Spleen (tissue), 11 donors: ENCODE data around the gene RPL13A. TPM values are rescaled to one million over a fixed set of nuclear protein-coding genes. Genes with fewer than 3 reads are reported as not detected.

Experiments used
- DNase-seq: peaks from one replicate; pipeline ENCODE4 v3.0.0-alpha.2; 2020
- H3K27ac ChIP-seq, 8 donors: fragments of 200-600 bp; sonication (generic) in 7 of 8; 1 replicate in 4 of 8; 2 replicates in 4 of 8; pipeline versions ENCODE4 v1.5.0 to v1.8.0; 2016 to 2021; ENCODE audit warnings: inconsistent platforms in 4 of 8, mild to moderate bottlenecking in 4 of 8, moderate library complexity in 1 of 8
- H3K27me3 ChIP-seq, 7 donors: fragments of 200-600 bp; sonication (generic) in 6 of 7; replicated peaks in 1 of 7; 1 replicate in 4 of 7; 2 replicates in 3 of 7; pipeline versions ENCODE4 v1.5.0 to v1.8.0; 2016 to 2021; ENCODE audit warnings: inconsistent platforms in 3 of 7, mild to moderate bottlenecking in 1 of 7
- H3K36me3 ChIP-seq, 6 donors: fragments of 200-600 bp; sonication (generic) in 5 of 6; 1 replicate in 4 of 6; 2 replicates in 2 of 6; pipeline versions ENCODE4 v1.5.0 to v1.8.0; 2016 to 2021; ENCODE audit warnings: inconsistent platforms in 2 of 6
- H3K4me1 ChIP-seq, 6 donors: fragments of 200-600 bp; sonication (generic) in 5 of 6; 1 replicate in 3 of 6; 2 replicates in 3 of 6; pipeline versions ENCODE4 v1.5.0 to v1.8.0; 2016 to 2021; ENCODE audit warnings: inconsistent platforms in 3 of 6
- H3K4me3 ChIP-seq, 8 donors: fragments of 200-600 bp; sonication (generic) in 7 of 8; 1 replicate in 4 of 8; 2 replicates in 4 of 8; pipeline versions ENCODE4 v1.5.0 to v1.8.0; 2016 to 2021; ENCODE audit warnings: inconsistent platforms in 4 of 8, mild to moderate bottlenecking in 4 of 8, moderate library complexity in 2 of 8
- H3K9me3 ChIP-seq, 8 donors: fragments of 200-600 bp; sonication (generic) in 7 of 8; 1 replicate in 4 of 8; 2 replicates in 4 of 8; pipeline versions ENCODE4 v1.5.0 to v1.8.0; 2016 to 2021; ENCODE audit warnings: inconsistent platforms in 4 of 8
- CTCF ChIP-seq, 11 experiments: fragments of 200-600 bp in 7 of 11; fragments of 450-650 bp in 4 of 11; sonication (generic) in 4 of 11; IDR thresholded peaks in 8 of 11; conservative IDR thresholded peaks in 3 of 11; 1 replicate in 7 of 11; 2 replicates in 4 of 11; pipeline versions ENCODE4 v1.4.0 to v1.8.0; 2016 to 2021; ENCODE audit warnings: antibody characterized with exemption in 11 of 11, inconsistent platforms in 4 of 11, mild to moderate bottlenecking in 1 of 11
- POLR2A ChIP-seq, 3 donors: fragments of 450-650 bp; IDR thresholded peaks; one replicate each; pipeline ENCODE4 v1.5.1; 2017; ENCODE audit warnings: antibody characterized with exemption in 3 of 3, mild to moderate bottlenecking in 1 of 3
- POLR2AphosphoS5 ChIP-seq, 3 donors: sonication (generic); formaldehyde crosslinking; IDR thresholded peaks; one replicate each; pipeline ENCODE4 v1.5.1; 2017; ENCODE audit warnings: antibody characterized with exemption in 3 of 3
- WGBS, 5 donors: extraction: QIAGEN DNeasy Blood & Tissue Kit in 3 of 5; methylation state at CpG; one replicate each; pipeline versions ENCODE4 v1.1.5 to v1.1.7; 2013 to 2018; 5-methylcytosine and 5-hydroxymethylcytosine counted together
- intact Hi-C: fragments of 100-400 bp; cut with DNase I; formaldehyde crosslinking; loops from one replicate; pipeline ENCODE4 v1.15.0; 2023; ENCODE audit warnings: low total_unique reads
- polyA plus RNA-seq, 3 donors: library from polyadenylated mRNA; stranded (reverse); fragments of 200-250 nt; gene quantifications; one replicate each; pipeline ENCODE4 v1.2.1, GENCODE V29; 2013
- total RNA-seq, 7 donors: library from RNA; depleted of rRNA in 3 of 7; stranded (reverse); fragments of >200 nt in 3 of 7; fragmentation: NEBNext Ultra II Directional in 4 of 7; extraction: Animal tissue kit (Norgen Biotek cat#: 25700) in 4 of 7; gene quantifications; one replicate each; pipeline versions ENCODE4 v1.1.0 to v1.2.1, GENCODE V29; 2016 to 2021
- donor health status: healthy with polysubstance abuse.
- donor health status: DM: no; HTN: no; CAD: no; lungs with moderate emphysema.
- donor health status: DM: no; HTN: no; CAD: no.
- donor health status: Bipolar disorder and iron deficiency.
- donor health status: healthy.
- donor health status: DM: no; HTN: no; CAD: no.
- donor health status: DM: yes; HTN: yes; CAD: no.

The RPL13A gene
- total and polyA plus RNA-seq, 10 donors: 2,521 to 7,408 (median 3,003) TPM

GRCh38 chr19:49528211-49528771 lies 40.9 kb downstream of the RPL13A start:
- intact Hi-C loops: no loop called here
- Histone ChIP-seq H3K4me1 (peaks cover 0 to 33% (median 28%) of the 10 kb centered on the region in 6 donors), H3K36me3 (peaks cover 0 to 81% (median 18%) of the 10 kb centered on the region in 6 donors), H3K27me3 (no peaks in the 10 kb centered on the region), H3K27ac (peak overlapping the region in 7 of 8 donors; percentile 9 to 77 (median 70)), H3K4me3 (peak overlapping the region; percentile 25 to 70 (median 35)), H3K9me3 (no peaks in the 10 kb centered on the region)
- TF ChIP-seq CTCF (IDR thresholded peaks at IDR 0.05 in 8 of 11, conservative IDR thresholded peaks at IDR 0.05 in 3 of 11) (no peak), POLR2A (IDR thresholded peaks at IDR 0.05) (no peak), POLR2AphosphoS5 (IDR thresholded peaks at IDR 0.05) (peak in 2 of 3 donors; percentile 21 to 25)
- peak; percentile 77 for DNase-seq
- 47 to 67% (median 56%) methylated on average over 25 of the region's 25 CpGs for WGBS, 5 donors

- Histone ChIP-seq H3K9me3 (no peaks in the 10 kb centered on the region), H3K27ac (no peak overlapping the region), H3K4me3 (no peak overlapping the region), H3K27me3 (no peaks in the 10 kb centered on the region), H3K4me1 (peaks cover 11 to 56% (median 50%) of the 10 kb centered on the region in 6 donors), H3K36me3 (peaks cover 0 to 56% (median 8%) of the 10 kb centered on the region in 6 donors)
- DNase-seq: no peak
- intact Hi-C loops: no loop called here
- WGBS, 5 donors: 90 to 96% (median 91%) methylated on average over 7 of the region's 7 CpGs
- TF ChIP-seq POLR2A (IDR thresholded peaks at IDR 0.05): no peak
- no peak for TF ChIP-seq CTCF (IDR thresholded peaks at IDR 0.05 in 8 of 11, conservative IDR thresholded peaks at IDR 0.05 in 3 of 11)
- no peak for TF ChIP-seq POLR2AphosphoS5 (IDR thresholded peaks at IDR 0.05)
Observed at GRCh38 chr19:49530708-49531107, 43.3 kb downstream of the RPL13A start.

GRCh38 chr19:49533551-49534488 lies 46.4 kb downstream of the RPL13A start:
- 1 to 4% (median 2%) methylated on average over 26 to 87 of the region's 87 CpGs for WGBS, 5 donors
- peak in 7 of 11 experiments; percentile 43 to 53 (median 43) for TF ChIP-seq CTCF (IDR thresholded peaks at IDR 0.05 in 8 of 11, conservative IDR thresholded peaks at IDR 0.05 in 3 of 11)
- peak in 2 of 3 donors; percentile 61 to 78 for TF ChIP-seq POLR2AphosphoS5 (IDR thresholded peaks at IDR 0.05)
- no peak for TF ChIP-seq POLR2A (IDR thresholded peaks at IDR 0.05)
- Histone ChIP-seq H3K9me3 (no peaks in the 10 kb centered on the region), H3K4me1 (peaks cover 13 to 57% (median 42%) of the 10 kb centered on the region in 6 donors), H3K36me3 (peaks cover 0 to 67% (median 8%) of the 10 kb centered on the region in 6 donors), H3K27me3 (no peaks in the 10 kb centered on the region), H3K27ac (peak overlapping the region in 4 of 8 donors; percentile 24 to 64 (median 58)), H3K4me3 (peak overlapping the region; percentile 60 to 85 (median 68))
- DNase-seq: peak; percentile 94
- intact Hi-C loops: no loop called here
